ENCODE measurements around the gene IRGQ. TPM values are rescaled to one million over a fixed set of nuclear protein-coding genes. Genes with fewer than 3 reads are reported as not detected.
A peak's percentile ranks its signal among the peaks of the same experiment; 100 is the strongest.

The IRGQ gene
- total and polyA plus RNA-seq, 2 donors: 4.4 to 7.5 TPM

GRCh38 chr19:43534816-43535761, 60.8 kb downstream of the IRGQ start:
- H3K4me1 ChIP-seq (ENCODE audit: control insufficient read depth in 2 of 2, insufficient read depth in 2 of 2, low read length in 2 of 2): peaks cover 2 to 23% of the 10 kb centered on the region in 2 donors
- peaks cover 26 to 32% of the 10 kb centered on the region in 2 donors for H3K36me3 ChIP-seq (ENCODE audit: control insufficient read depth in 2 of 2, insufficient read depth in 2 of 2, low read length in 1 of 2)
- DNase-seq (ENCODE audit: low read depth in 6 of 9, low spot score in 9 of 9): peak in 2 of 9 donors; percentile 40 to 52
- no peak overlapping the region for H3K27ac ChIP-seq (ENCODE audit: low read depth in 1 of 2, low read length in 1 of 2)
- WGBS: 86% methylated on average over 62 of the region's 62 CpGs
- no peaks in the 10 kb centered on the region for H3K27me3 ChIP-seq (ENCODE audit: control insufficient read depth in 2 of 2, insufficient read depth in 1 of 2, low read length in 1 of 2)
- no peak overlapping the region for H3K4me3 ChIP-seq (ENCODE audit: low read length in 2 of 2)
- H3K9me3 ChIP-seq (ENCODE audit: control insufficient read depth in 2 of 2, insufficient read depth in 1 of 2, low read length in 1 of 2): peaks cover 0 to 4% of the 10 kb centered on the region in 2 donors

Other genes with a start within 250 kb of the IRGQ start
- gene CD177, start 242.4 kb downstream of the IRGQ start, total RNA-seq: 0.99 TPM
- 0.80 TPM for gene CD177, start 242.4 kb downstream of the IRGQ start, polyA plus RNA-seq
- gene TEX101, start 181.2 kb downstream of the IRGQ start, total RNA-seq: 0.99 TPM
- 0.18 TPM for gene TEX101, start 181.2 kb downstream of the IRGQ start, polyA plus RNA-seq
- 3.0 TPM for gene LYPD3, start 130.5 kb downstream of the IRGQ start, total RNA-seq
- 34.2 TPM for gene LYPD3, start 130.5 kb downstream of the IRGQ start, polyA plus RNA-seq
- gene PHLDB3, start 91.4 kb downstream of the IRGQ start, total RNA-seq: 12.0 TPM
- 37.9 TPM for gene PHLDB3, start 91.4 kb downstream of the IRGQ start, polyA plus RNA-seq
- gene ETHE1, start 68.9 kb downstream of the IRGQ start, total RNA-seq: 32.3 TPM
- gene ETHE1, start 68.9 kb downstream of the IRGQ start, polyA plus RNA-seq: 44.8 TPM
- 0.38 TPM for gene ZNF575, start 62.9 kb downstream of the IRGQ start, total RNA-seq
- gene ZNF575, start 62.9 kb downstream of the IRGQ start, polyA plus RNA-seq: 2.5 TPM
- gene XRCC1, start 20.6 kb downstream of the IRGQ start, total RNA-seq: 28.2 TPM
- 23.2 TPM for gene XRCC1, start 20.6 kb downstream of the IRGQ start, polyA plus RNA-seq
- gene PINLYP, start 20.3 kb downstream of the IRGQ start, total RNA-seq: 16.0 TPM
- 12.3 TPM for gene PINLYP, start 20.3 kb downstream of the IRGQ start, polyA plus RNA-seq
- gene ZNF576, start 461 bp upstream of the IRGQ start, total RNA-seq: 9.7 TPM
- gene ZNF576, start 461 bp upstream of the IRGQ start, polyA plus RNA-seq: 10.3 TPM
- 0.05 TPM for gene SRRM5, start 16.0 kb upstream of the IRGQ start, total RNA-seq
- gene SRRM5, start 16.0 kb upstream of the IRGQ start, polyA plus RNA-seq: 0.39 TPM
- 74.3 TPM for gene ZNF428, start 23.5 kb upstream of the IRGQ start, total RNA-seq
- 54.8 TPM for gene ZNF428, start 23.5 kb upstream of the IRGQ start, polyA plus RNA-seq
- gene CADM4, start 43.7 kb upstream of the IRGQ start, total RNA-seq: 1.5 TPM
- 6.5 TPM for gene CADM4, start 43.7 kb upstream of the IRGQ start, polyA plus RNA-seq
- gene PLAUR, start 74.0 kb upstream of the IRGQ start, total RNA-seq: 5.3 TPM
- gene PLAUR, start 74.0 kb upstream of the IRGQ start, polyA plus RNA-seq: 15.3 TPM
- not detected for gene IRGC, start 119.9 kb upstream of the IRGQ start, total RNA-seq
- gene IRGC, start 119.9 kb upstream of the IRGQ start, polyA plus RNA-seq: 0.02 TPM
- gene SMG9, start 158.8 kb upstream of the IRGQ start, total RNA-seq: 16.0 TPM
- gene SMG9, start 158.8 kb upstream of the IRGQ start, polyA plus RNA-seq: 36.9 TPM
- gene KCNN4, start 184.8 kb upstream of the IRGQ start, total RNA-seq: 8.7 TPM
- 22.9 TPM for gene KCNN4, start 184.8 kb upstream of the IRGQ start, polyA plus RNA-seq
- 1.7 TPM for gene LYPD5, start 206.3 kb upstream of the IRGQ start, total RNA-seq
- 3.2 TPM for gene LYPD5, start 206.3 kb upstream of the IRGQ start, polyA plus RNA-seq
- gene ZNF283, start 231.2 kb upstream of the IRGQ start, total RNA-seq: 5.9 TPM
- 4.6 TPM for gene ZNF283, start 231.2 kb upstream of the IRGQ start, polyA plus RNA-seq

Data from thymus (tissue), 11 donors.